Choroid plexus epithelial cell (primary cell): Measurements from ENCODE around the gene ELMO1.

Experiments used
- DNase-seq: peaks from one replicate; pipeline ENCODE4 v3.0.0-alpha.2; 2010; ENCODE audit warnings: low read depth
- H3K4me3 ChIP-seq: 2 replicates; pipeline ENCODE4 v1.5.1; 2011; ENCODE audit warnings: low read depth, mild to moderate bottlenecking, control low read depth, low read length, moderate library complexity
- CTCF ChIP-seq: conservative IDR thresholded peaks from 2 replicates; pipeline ENCODE4 v1.5.1; 2011; ENCODE audit warnings: low read depth, mild to moderate bottlenecking, control low read depth, inconsistent platforms, low read length, moderate library complexity

ELMO1 gene

GRCh38 chr7:37449621-37450020, 957 bp upstream of the ELMO1 start:
- no peak overlapping the region for H3K4me3 ChIP-seq
- no peak for DNase-seq
- TF ChIP-seq CTCF = no peak

- no peak for DNase-seq
- peak overlapping the region; percentile 44 for H3K4me3 ChIP-seq
- no peak for TF ChIP-seq CTCF
Observed at GRCh38 chr7:37448011-37448635, 541 bp downstream of the ELMO1 start.

GRCh38 chr7:37446371-37446770, 2.3 kb downstream of the ELMO1 start:
- no peak for TF ChIP-seq CTCF
- H3K4me3 ChIP-seq = no peak overlapping the region

GRCh38 chr7:37445790-37446189, 2.9 kb downstream of the ELMO1 start:
- TF ChIP-seq CTCF = no peak
- no peak for DNase-seq

More at GRCh38 chr7:37446371-37446770, 2.3 kb downstream of the ELMO1 start:
- no peak for DNase-seq

GRCh38 chr7:37445064-37445723, 3.5 kb downstream of the ELMO1 start:
- no peak overlapping the region for H3K4me3 ChIP-seq
- no peak for TF ChIP-seq CTCF
- DNase-seq = no peak

More at GRCh38 chr7:37445790-37446189, 2.9 kb downstream of the ELMO1 start:
- no peak overlapping the region for H3K4me3 ChIP-seq

- no peak overlapping the region for H3K4me3 ChIP-seq
- TF ChIP-seq CTCF = no peak
- DNase-seq = no peak
Observed at GRCh38 chr7:37443627-37444026, 5.0 kb downstream of the ELMO1 start.

- TF ChIP-seq CTCF = no peak
- no peak for DNase-seq
- no peak overlapping the region for H3K4me3 ChIP-seq
Observed at GRCh38 chr7:37442268-37442667, 6.4 kb downstream of the ELMO1 start.
